Thymus (tissue), 11 donors: ENCODE data around the gene OCA2. TPM values are rescaled to one million over a fixed set of nuclear protein-coding genes. Genes with fewer than 3 reads are reported as not detected.

ENCODE experiments used
- DNase-seq, 9 donors: peaks; one replicate each; pipeline ENCODE4 v3.0.0-alpha.2; 2013; ENCODE audit warnings: low spot score in 9 of 9, low read depth in 6 of 9, missing footprints in 1 of 9
- H3K27ac ChIP-seq, 2 donors: one replicate each; pipeline ENCODE4 v1.5.1; 2013; ENCODE audit warnings: control low read depth in 1 of 2, low read depth in 1 of 2, low read length in 1 of 2, mild to moderate bottlenecking in 1 of 2, moderate library complexity in 1 of 2
- H3K27me3 ChIP-seq, 2 donors: one replicate each; pipeline ENCODE4 v1.5.1; 2013; ENCODE audit warnings: low read length in 1 of 2; ENCODE audit not compliant: control insufficient read depth in 2 of 2, insufficient read depth in 1 of 2
- H3K36me3 ChIP-seq, 2 donors: one replicate each; pipeline ENCODE4 v1.5.1; 2013; ENCODE audit warnings: low read length in 1 of 2, mild to moderate bottlenecking in 1 of 2, moderate library complexity in 1 of 2; ENCODE audit not compliant: control insufficient read depth in 2 of 2, insufficient read depth in 2 of 2
- H3K4me1 ChIP-seq, 2 donors: one replicate each; pipeline ENCODE4 v1.5.1; 2013; ENCODE audit warnings: low read length in 2 of 2; ENCODE audit not compliant: control insufficient read depth in 2 of 2, insufficient read depth in 2 of 2
- H3K4me3 ChIP-seq, 2 donors: one replicate each; pipeline ENCODE4 v1.5.1; 2013; ENCODE audit warnings: low read length in 2 of 2, control low read depth in 1 of 2, mild to moderate bottlenecking in 1 of 2
- H3K9me3 ChIP-seq, 2 donors: one replicate each; pipeline ENCODE4 v1.5.1; 2013; ENCODE audit warnings: low read length in 1 of 2, mild to moderate bottlenecking in 1 of 2; ENCODE audit not compliant: control insufficient read depth in 2 of 2, insufficient read depth in 1 of 2
- WGBS: extraction: QIAGEN DNeasy Blood & Tissue Kit; methylation state at CpG from one replicate; pipeline ENCODE4 v1.1.7; 2013; 5-methylcytosine and 5-hydroxymethylcytosine counted together
- polyA plus RNA-seq: library from polyadenylated mRNA; stranded (reverse); fragments of 200-250 nt; gene quantifications from one replicate; pipeline ENCODE4 v1.2.3, GENCODE V29; 2013
- total RNA-seq: library from RNA; stranded (reverse); fragments of 120-200 nt; gene quantifications from one replicate; pipeline ENCODE4 v1.2.4, GENCODE V29; 2013
- donor health status: healthy.

The OCA2 gene
- total and polyA plus RNA-seq, 2 donors: 0.99 to 1.2 TPM

GRCh38 chr15:28114721-28115622 is 15.9 kb upstream of the OCA2 start:
- Histone ChIP-seq H3K27ac (no peak overlapping the region), H3K27me3 (no peaks in the 10 kb centered on the region), H3K9me3 (no peaks in the 10 kb centered on the region), H3K36me3 (peaks cover 36 to 71% of the 10 kb centered on the region in 2 donors), H3K4me3 (no peak overlapping the region), H3K4me1 (no peaks in the 10 kb centered on the region)
- DNase-seq: no peak
- WGBS: 97% methylated on average over 23 of the region's 23 CpGs

GRCh38 chr15:28114114-28114455 is 15.0 kb upstream of the OCA2 start:
- H3K4me1 ChIP-seq: no peaks in the 10 kb centered on the region
- H3K4me3 ChIP-seq: no peak overlapping the region
- H3K9me3 ChIP-seq: no peaks in the 10 kb centered on the region
- no peak overlapping the region for H3K27ac ChIP-seq
- no peak for DNase-seq
- H3K36me3 ChIP-seq: peaks cover 33 to 68% of the 10 kb centered on the region in 2 donors
- no peaks in the 10 kb centered on the region for H3K27me3 ChIP-seq
- WGBS: over 99% methylated on average over 4 of the region's 4 CpGs

DNA sequence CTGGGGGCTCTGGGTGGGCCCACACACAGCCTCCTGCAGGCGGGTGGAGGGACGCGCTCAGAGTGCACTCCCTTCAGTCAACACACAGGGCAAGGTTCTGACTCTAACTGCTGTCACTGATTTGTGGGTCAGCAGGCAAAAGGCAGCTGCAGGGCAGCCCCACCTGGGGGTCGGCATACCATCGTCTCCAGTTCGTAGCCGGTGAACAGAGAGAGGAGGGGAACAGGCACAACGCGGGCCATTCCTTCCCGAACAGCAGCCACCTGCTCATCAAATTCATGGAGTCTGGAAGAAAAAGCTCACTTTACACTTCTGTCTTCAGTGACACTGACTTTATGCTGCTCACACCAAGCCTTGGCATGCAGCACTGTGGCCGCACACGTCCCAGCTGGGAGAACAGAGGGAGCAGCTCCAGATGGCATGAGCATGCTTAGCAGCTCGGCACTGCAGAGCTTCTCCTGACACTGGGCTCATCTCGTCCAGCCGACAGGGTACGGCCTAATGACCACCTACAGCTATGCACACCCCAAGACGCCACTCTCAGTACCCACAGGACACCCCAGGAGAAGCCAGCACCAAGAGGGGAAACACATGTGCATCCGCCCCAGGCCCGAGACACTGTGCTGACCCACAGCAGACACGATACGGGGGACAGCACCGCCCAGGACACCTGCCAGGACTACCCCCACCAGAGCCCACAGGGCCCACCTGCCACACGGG is 14.4 kb upstream of the OCA2 start:
- no peak overlapping the region for H3K4me3 ChIP-seq
- DNase-seq: no peak
- WGBS: 98% methylated on average over 23 of the region's 23 CpGs

DNA sequence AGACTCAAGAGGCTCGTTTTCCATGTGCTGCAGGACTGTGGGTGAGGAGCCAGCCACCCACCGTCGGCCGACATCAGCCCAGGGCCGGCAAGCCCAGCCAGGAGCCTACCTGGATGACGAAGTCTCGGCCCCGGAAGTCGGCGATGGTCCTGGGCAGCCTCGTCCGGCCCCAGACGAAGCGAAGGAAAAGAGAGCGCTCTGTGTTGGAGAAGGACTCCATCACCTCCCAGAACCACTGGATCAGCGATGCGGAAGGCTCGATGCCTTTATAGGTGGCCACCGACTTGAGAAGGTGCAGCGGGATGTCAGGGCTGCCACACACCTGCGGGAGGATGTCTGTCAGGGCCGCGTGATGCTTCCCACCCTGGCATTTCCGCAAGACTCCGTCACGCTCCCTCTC is 13.8 kb upstream of the OCA2 start:
- Histone ChIP-seq H3K4me3 (no peak overlapping the region), H3K9me3 (no peaks in the 10 kb centered on the region), H3K27me3 (peaks cover under 1 to 4% of the 10 kb centered on the region in 2 donors), H3K36me3 (peaks cover 27 to 66% of the 10 kb centered on the region in 2 donors), H3K27ac (no peak overlapping the region), H3K4me1 (no peaks in the 10 kb centered on the region)
- 98% methylated on average over 26 of the region's 26 CpGs for WGBS
- no peak for DNase-seq

More for the DNA sequence above, 14.4 kb upstream of the OCA2 start:
- Histone ChIP-seq H3K9me3 (no peaks in the 10 kb centered on the region), H3K36me3 (peaks cover 32 to 68% of the 10 kb centered on the region in 2 donors), H3K27ac (no peak overlapping the region), H3K27me3 (peaks cover 0 to 2% of the 10 kb centered on the region in 2 donors), H3K4me1 (no peaks in the 10 kb centered on the region)

DNA sequence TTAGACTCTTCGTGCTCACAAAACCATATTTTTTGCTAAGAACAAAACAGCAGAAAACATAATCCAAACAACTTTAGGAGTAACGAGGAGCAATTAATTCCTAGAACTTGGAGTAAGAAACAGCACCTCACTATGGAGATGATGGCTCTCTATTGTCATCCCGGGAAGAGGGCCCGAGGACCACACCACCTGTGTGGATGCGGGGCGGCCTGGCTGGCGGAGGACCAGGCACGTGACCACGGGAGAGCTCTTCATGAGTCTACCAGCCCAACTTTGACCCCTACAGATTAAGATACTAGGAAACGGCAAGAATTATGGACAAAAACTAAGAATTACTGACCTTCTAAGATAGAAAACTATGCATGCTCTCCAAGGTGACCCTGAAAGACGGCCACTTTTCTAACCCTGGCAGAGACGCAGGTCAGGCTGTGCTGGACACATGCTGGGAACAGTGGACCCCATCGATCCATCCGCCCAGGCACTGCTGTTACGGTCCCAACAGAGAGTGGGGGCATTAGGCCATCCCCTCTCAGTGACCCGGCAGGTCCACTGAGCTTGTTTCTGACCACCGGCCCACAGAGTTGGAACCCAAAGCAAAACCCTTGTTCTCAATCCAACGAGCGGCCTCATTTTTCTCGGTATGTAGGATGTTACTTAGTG is 13.1 kb upstream of the OCA2 start:
- peaks cover 0 to 4% of the 10 kb centered on the region in 2 donors for H3K4me1 ChIP-seq

GRCh38 chr15:28111543-28111942 is 12.4 kb upstream of the OCA2 start:
- no peak overlapping the region for H3K4me3 ChIP-seq
- 97% methylated on average over 26 of the region's 26 CpGs for WGBS
- H3K27ac ChIP-seq: no peak overlapping the region
- DNase-seq: no peak
- H3K27me3 ChIP-seq: peaks cover 14 to 18% of the 10 kb centered on the region in 2 donors
- H3K36me3 ChIP-seq: peaks cover 27 to 52% of the 10 kb centered on the region in 2 donors
- no peaks in the 10 kb centered on the region for H3K9me3 ChIP-seq
- H3K4me1 ChIP-seq: peaks cover 0 to 10% of the 10 kb centered on the region in 2 donors

More for the DNA sequence above, 13.1 kb upstream of the OCA2 start:
- Histone ChIP-seq H3K27ac (no peak overlapping the region), H3K27me3 (peaks cover 7 to 11% of the 10 kb centered on the region in 2 donors), H3K9me3 (no peaks in the 10 kb centered on the region), H3K4me3 (no peak overlapping the region), H3K36me3 (peaks cover 27 to 59% of the 10 kb centered on the region in 2 donors)
- WGBS: 97% methylated on average over 20 of the region's 20 CpGs
- DNase-seq: no peak

- WGBS: 92% methylated on average over 7 of the region's 7 CpGs
- Histone ChIP-seq H3K27me3 (peaks cover 18 to 29% of the 10 kb centered on the region in 2 donors), H3K4me3 (no peak overlapping the region), H3K36me3 (peaks cover 26 to 43% of the 10 kb centered on the region in 2 donors), H3K4me1 (peaks cover 0 to 13% of the 10 kb centered on the region in 2 donors), H3K9me3 (no peaks in the 10 kb centered on the region), H3K27ac (no peak overlapping the region)
- DNase-seq: no peak
Observed at GRCh38 chr15:28110481-28110881, 11.4 kb upstream of the OCA2 start.

DNA sequence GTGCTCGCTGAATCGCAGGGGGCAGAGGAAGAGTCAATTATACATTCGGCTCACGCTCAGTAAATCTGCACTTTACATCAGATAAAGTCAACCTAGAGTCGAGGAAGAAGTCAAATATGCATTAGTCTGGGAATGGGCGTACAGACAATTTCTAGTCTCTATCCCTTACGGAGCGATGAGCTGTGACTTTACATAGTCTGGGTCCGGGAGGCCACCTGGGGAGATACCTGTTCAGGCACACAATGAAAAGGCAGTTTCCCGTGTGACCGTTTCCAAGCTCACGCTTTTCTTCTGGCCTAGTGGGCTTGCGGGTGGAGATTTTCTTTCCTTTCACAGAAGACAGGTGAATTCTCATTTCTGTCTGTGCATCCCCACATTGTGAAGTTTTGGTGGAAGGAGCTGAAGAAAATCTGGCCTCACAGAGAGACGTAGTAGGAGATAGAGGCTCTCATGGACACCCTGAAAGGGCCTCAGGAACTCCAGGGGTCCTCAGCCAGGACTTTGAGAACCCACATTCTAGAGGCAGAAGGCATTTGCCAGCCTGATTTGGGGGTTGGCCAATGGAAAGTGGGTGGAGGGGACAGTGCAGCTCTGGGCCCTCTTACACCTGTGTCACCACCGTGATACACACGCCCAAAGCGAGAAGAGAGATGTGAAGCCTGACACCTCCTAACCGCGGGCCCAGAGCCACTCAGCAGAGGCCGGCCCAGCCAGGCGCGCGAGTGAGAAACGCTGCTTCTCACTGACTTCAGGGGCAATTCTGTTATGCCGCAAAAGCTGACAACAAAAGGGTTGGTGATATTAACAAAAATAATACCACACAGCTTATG is 10.7 kb upstream of the OCA2 start:
- H3K4me1 ChIP-seq: peaks cover 0 to 13% of the 10 kb centered on the region in 2 donors
- no peak for DNase-seq
- H3K4me3 ChIP-seq: no peak overlapping the region
- H3K9me3 ChIP-seq: no peaks in the 10 kb centered on the region
- peaks cover 18 to 32% of the 10 kb centered on the region in 2 donors for H3K27me3 ChIP-seq
- H3K27ac ChIP-seq: no peak overlapping the region
- H3K36me3 ChIP-seq: peaks cover 24 to 37% of the 10 kb centered on the region in 2 donors
- whole genome bisulfite sequencing: 96% methylated on average over 25 of the region's 25 CpGs
